K562 (cell line): ENCODE measurements around the gene GNAI3. TPM values are rescaled to one million over a fixed set of nuclear protein-coding genes. Genes with fewer than 3 reads are reported as not detected.

Source experiments
- BCOR ChIP-seq: fragments of 450-650 bp; IDR thresholded peaks from 2 replicates; pipeline ENCODE4 v1.6.1; 2016
- CAMTA2 ChIP-seq: fragments of 250-450 bp; sonication (Bioruptor Pico); conservative IDR thresholded peaks from 2 replicates; pipeline ENCODE4 v1.5.1; 2022
- FOXP1 ChIP-seq: sonication (generic); formaldehyde crosslinking; IDR thresholded peaks from 2 replicates; pipeline ENCODE4 v1.8.0; 2022; ENCODE audit warnings: mild to moderate bottlenecking, missing genetic modification reagents
- HMG20A ChIP-seq: fragments of 450-650 bp; formaldehyde crosslinking; conservative IDR thresholded peaks from 2 replicates; pipeline ENCODE4 v1.4.0; 2020; ENCODE audit warnings: mild to moderate bottlenecking, mixed read lengths
- HMGN3 ChIP-seq: IDR thresholded peaks from 2 replicates; pipeline ENCODE4 v1.6.1; 2011; ENCODE audit warnings: borderline replicate concordance, low read depth, mild to moderate bottlenecking, mixed read lengths, low read length; ENCODE audit not compliant: insufficient read length; ENCODE audit errors: extremely low read depth
- MAZ ChIP-seq, 2 experiments: fragments of 450-650 bp in 1 of 2; sonication (generic) in 1 of 2; formaldehyde crosslinking; IDR thresholded peaks in 1 of 2; conservative IDR thresholded peaks in 1 of 2; 2 replicates each; pipeline versions ENCODE4 v1.4.0 to v1.5.0; 2020; ENCODE audit warnings: mild to moderate bottlenecking in 1 of 2, missing genetic modification reagents in 1 of 2
- RBM14 ChIP-seq: fragments of 200-400 bp; formaldehyde crosslinking; IDR thresholded peaks from 2 replicates; pipeline ENCODE4 v1.6.1; 2018; ENCODE audit warnings: low read depth, mild to moderate bottlenecking, low read length, moderate library complexity, borderline replicate concordance; ENCODE audit not compliant: insufficient read depth
- SP2 ChIP-seq: IDR thresholded peaks from 2 replicates; pipeline ENCODE4 v1.6.1; 2011; ENCODE audit warnings: mild to moderate bottlenecking, low read depth, low read length, moderate library complexity; ENCODE audit not compliant: poor library complexity, severe bottlenecking; ENCODE audit errors: extremely low read depth
- ZNF282 ChIP-seq: sonication (generic); formaldehyde crosslinking; IDR thresholded peaks from 2 replicates; pipeline ENCODE4 v1.8.1; 2023; ENCODE audit warnings: missing genetic modification reagents
- polyA plus RNA-seq, 8 experiments: library from polyadenylated mRNA; depleted of rRNA in 4 of 8; stranded (reverse) in 5 of 8; unstranded in 3 of 8; fragments of >200 nt; fragmentation: Nextera tagmentation in 2 of 8; fragmentation: Illumina TruSeq in 1 of 8; extraction: Ambion mirVana in 2 of 8; extraction: Trizol in 1 of 8; gene quantifications; 2 replicates each; pipeline versions ENCODE4 v1.2.1 to v1.2.3, GENCODE V29; 2011 to 2014; ENCODE audit warnings: inconsistent platforms in 1 of 8, missing spikeins in 1 of 8
- total RNA-seq, 7 experiments: library from RNA; depleted of rRNA in 6 of 7; stranded (reverse); fragments of >200 nt in 6 of 7; fragmentation: Illumina TruSeq in 2 of 7; extraction: Trizol in 2 of 7; gene quantifications; 2 replicates each; pipeline versions ENCODE4 v1.2.1 to v1.2.3, GENCODE V29; 2011 to 2021; ENCODE audit warnings: low replicate concordance in 1 of 7
- TF ChIP-seq, protein P1 (sequence below): conservative IDR thresholded peaks from 2 replicates; pipeline ENCODE4 v1.6.1; 2011; ENCODE audit warnings: low read depth, mild to moderate bottlenecking, low read length; ENCODE audit not compliant: control insufficient read depth
- TF ChIP-seq, protein P2 (sequence below): fragments of 450-650 bp; formaldehyde crosslinking; IDR thresholded peaks from 2 replicates; pipeline ENCODE4 v1.4.0; 2020; ENCODE audit warnings: mild to moderate bottlenecking, moderate library complexity
- TF ChIP-seq, protein P3 (sequence below): fragments of 450-650 bp; IDR thresholded peaks from 2 replicates; pipeline ENCODE4 v1.6.1; 2014; ENCODE audit warnings: low read depth, mild to moderate bottlenecking, moderate library complexity, borderline replicate concordance
- TF ChIP-seq, protein P4 (sequence below): sonication (generic); formaldehyde crosslinking; IDR thresholded peaks from 2 replicates; pipeline ENCODE4 v1.8.1; 2023; ENCODE audit warnings: mild to moderate bottlenecking, missing genetic modification reagents
- TF ChIP-seq, protein P5 (sequence below), 2 experiments: fragments of 450-650 bp; IDR thresholded peaks; 2 replicates each; pipeline ENCODE4 v1.6.1; 2016
- TF ChIP-seq, protein P6 (sequence below), 2 experiments: fragments of 450-650 bp; conservative IDR thresholded peaks; 2 replicates each; pipeline ENCODE4 v1.6.1; 2017; ENCODE audit warnings: mild to moderate bottlenecking in 2 of 2, moderate library complexity in 2 of 2

GNAI3 gene
- total and polyA plus RNA-seq, 9 of the 15 experiments (the other 6 are each of a cell fraction or from before 2014, with no cell fraction given), result 6.3 to 13.2 (median 8.9) TPM

DNA sequence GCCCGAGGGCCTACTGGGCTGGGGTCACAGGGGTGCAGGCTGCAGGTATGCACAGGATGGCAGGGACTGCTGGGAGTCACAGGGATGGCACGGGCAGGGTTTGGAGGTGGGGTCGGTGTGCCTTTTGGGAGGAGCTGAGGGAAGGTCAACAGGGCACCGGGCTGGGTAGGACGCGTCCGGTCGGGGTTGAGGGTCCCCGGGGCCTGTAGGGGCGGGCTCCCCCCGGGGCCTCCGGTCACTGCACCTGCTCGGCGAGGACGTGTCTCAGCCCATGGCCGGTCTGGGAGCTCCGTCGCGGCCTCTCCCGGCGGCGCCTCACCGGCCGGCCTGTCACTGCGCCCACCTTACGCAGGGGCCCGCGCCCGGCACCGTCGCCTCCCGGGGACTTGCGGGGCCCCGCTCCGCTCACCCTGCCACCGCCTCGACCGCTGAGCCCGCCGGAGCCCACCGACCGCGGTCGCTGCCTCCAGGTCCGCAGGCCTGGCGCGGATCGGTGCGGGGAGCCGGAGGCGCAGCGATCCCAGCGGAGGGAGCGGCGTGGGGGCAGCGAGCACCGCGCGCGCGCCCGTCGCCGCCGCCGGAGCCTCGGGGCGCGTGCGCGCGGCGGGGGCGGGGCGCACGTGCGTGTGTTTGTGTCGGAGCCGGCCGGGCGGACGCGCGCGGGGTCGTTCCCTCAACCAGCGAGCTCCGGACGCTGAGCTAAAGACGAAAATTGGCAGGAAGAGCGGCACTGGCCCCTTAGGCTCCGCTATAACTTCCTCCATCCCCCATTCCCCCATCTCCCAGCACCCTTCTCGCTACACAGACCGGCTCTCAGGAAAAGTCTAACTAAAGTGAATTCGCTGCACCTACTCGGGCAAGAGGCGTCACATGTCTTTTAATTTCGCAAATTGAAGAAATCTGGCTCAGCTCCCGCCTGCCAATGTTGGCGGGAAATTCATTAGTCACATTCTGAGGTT, 39.0 kb upstream of the GNAI3 start, which contains the start of gene AMIGO1 (continued):
- peak in 1 of 2 experiments; percentile 54; a peak in 2 of 4 replicates for TF ChIP-seq MAZ (CRISPR knock-in tag; conservative IDR thresholded peaks at IDR 0.05 in 1 of 2, IDR thresholded peaks at IDR 0.05 in 1 of 2)
- TF ChIP-seq SP2, result no peak
- peak; percentile 36 for TF ChIP-seq HMGN3
- TF ChIP-seq, protein P1, sequence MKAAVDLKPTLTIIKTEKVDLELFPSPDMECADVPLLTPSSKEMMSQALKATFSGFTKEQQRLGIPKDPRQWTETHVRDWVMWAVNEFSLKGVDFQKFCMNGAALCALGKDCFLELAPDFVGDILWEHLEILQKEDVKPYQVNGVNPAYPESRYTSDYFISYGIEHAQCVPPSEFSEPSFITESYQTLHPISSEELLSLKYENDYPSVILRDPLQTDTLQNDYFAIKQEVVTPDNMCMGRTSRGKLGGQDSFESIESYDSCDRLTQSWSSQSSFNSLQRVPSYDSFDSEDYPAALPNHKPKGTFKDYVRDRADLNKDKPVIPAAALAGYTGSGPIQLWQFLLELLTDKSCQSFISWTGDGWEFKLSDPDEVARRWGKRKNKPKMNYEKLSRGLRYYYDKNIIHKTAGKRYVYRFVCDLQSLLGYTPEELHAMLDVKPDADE, result 0 out of 2 replicates have a peak, but pooled peaks have one; percentile 22
- no peak for TF ChIP-seq CAMTA2 (CRISPR knock-in tag)
- TF ChIP-seq, protein P2, sequence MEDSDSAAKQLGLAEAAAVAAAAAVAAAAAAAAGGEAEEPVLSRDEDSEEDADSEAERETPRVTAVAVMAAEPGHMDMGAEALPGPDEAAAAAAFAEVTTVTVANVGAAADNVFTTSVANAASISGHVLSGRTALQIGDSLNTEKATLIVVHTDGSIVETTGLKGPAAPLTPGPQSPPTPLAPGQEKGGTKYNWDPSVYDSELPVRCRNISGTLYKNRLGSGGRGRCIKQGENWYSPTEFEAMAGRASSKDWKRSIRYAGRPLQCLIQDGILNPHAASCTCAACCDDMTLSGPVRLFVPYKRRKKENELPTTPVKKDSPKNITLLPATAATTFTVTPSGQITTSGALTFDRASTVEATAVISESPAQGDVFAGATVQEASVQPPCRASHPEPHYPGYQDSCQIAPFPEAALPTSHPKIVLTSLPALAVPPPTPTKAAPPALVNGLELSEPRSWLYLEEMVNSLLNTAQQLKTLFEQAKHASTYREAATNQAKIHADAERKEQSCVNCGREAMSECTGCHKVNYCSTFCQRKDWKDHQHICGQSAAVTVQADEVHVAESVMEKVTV (CRISPR knock-in tag), result no peak
- no peak for TF ChIP-seq RBM14
- TF ChIP-seq HMG20A (CRISPR knock-in tag), result no peak
- 0 out of 2 replicates have a peak, but pooled peaks have one; percentile 24 for TF ChIP-seq FOXP1
- no peak for TF ChIP-seq BCOR
- TF ChIP-seq, protein P3, sequence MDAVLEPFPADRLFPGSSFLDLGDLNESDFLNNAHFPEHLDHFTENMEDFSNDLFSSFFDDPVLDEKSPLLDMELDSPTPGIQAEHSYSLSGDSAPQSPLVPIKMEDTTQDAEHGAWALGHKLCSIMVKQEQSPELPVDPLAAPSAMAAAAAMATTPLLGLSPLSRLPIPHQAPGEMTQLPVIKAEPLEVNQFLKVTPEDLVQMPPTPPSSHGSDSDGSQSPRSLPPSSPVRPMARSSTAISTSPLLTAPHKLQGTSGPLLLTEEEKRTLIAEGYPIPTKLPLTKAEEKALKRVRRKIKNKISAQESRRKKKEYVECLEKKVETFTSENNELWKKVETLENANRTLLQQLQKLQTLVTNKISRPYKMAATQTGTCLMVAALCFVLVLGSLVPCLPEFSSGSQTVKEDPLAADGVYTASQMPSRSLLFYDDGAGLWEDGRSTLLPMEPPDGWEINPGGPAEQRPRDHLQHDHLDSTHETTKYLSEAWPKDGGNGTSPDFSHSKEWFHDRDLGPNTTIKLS, result peak; percentile 41; the same call in 1 of the 2 replicates
- TF ChIP-seq, protein P4, sequence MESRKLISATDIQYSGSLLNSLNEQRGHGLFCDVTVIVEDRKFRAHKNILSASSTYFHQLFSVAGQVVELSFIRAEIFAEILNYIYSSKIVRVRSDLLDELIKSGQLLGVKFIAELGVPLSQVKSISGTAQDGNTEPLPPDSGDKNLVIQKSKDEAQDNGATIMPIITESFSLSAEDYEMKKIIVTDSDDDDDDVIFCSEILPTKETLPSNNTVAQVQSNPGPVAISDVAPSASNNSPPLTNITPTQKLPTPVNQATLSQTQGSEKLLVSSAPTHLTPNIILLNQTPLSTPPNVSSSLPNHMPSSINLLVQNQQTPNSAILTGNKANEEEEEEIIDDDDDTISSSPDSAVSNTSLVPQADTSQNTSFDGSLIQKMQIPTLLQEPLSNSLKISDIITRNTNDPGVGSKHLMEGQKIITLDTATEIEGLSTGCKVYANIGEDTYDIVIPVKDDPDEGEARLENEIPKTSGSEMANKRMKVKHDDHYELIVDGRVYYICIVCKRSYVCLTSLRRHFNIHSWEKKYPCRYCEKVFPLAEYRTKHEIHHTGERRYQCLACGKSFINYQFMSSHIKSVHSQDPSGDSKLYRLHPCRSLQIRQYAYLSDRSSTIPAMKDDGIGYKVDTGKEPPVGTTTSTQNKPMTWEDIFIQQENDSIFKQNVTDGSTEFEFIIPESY (CRISPR knock-in tag), result no peak
- TF ChIP-seq, protein P5, sequence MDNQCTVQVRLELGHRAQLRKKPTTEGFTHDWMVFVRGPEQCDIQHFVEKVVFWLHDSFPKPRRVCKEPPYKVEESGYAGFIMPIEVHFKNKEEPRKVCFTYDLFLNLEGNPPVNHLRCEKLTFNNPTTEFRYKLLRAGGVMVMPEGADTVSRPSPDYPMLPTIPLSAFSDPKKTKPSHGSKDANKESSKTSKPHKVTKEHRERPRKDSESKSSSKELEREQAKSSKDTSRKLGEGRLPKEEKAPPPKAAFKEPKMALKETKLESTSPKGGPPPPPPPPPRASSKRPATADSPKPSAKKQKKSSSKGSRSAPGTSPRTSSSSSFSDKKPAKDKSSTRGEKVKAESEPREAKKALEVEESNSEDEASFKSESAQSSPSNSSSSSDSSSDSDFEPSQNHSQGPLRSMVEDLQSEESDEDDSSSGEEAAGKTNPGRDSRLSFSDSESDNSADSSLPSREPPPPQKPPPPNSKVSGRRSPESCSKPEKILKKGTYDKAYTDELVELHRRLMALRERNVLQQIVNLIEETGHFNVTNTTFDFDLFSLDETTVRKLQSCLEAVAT (IDR thresholded peaks at IDR 0.05), result no peak
- TF ChIP-seq, protein P6, sequence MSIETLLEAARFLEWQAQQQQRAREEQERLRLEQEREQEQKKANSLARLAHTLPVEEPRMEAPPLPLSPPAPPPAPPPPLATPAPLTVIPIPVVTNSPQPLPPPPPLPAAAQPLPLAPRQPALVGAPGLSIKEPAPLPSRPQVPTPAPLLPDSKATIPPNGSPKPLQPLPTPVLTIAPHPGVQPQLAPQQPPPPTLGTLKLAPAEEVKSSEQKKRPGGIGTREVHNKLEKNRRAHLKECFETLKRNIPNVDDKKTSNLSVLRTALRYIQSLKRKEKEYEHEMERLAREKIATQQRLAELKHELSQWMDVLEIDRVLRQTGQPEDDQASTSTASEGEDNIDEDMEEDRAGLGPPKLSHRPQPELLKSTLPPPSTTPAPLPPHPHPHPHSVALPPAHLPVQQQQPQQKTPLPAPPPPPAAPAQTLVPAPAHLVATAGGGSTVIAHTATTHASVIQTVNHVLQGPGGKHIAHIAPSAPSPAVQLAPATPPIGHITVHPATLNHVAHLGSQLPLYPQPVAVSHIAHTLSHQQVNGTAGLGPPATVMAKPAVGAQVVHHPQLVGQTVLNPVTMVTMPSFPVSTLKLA (conservative IDR thresholded peaks at IDR 0.05), result peak; percentile 76 to 81
- 0 out of 2 replicates have a peak, but pooled peaks have one; percentile 53 for TF ChIP-seq ZNF282 (CRISPR knock-in tag)
